Smooth muscle cell of trachea (primary cell): ENCODE data around the gene TBC1D26. TPM values are rescaled to one million over a fixed set of nuclear protein-coding genes. Genes with fewer than 3 reads are reported as not detected.

Experiments
- total RNA-seq: library from RNA; depleted of rRNA; stranded (reverse); fragments of >200 nt; gene quantifications from 2 replicates; pipeline ENCODE4 v1.2.1, GENCODE V29; 2014

TBC1D26 gene
- total RNA-seq, result under 0.01 TPM in 1 of 2 replicates, not detected in the other

DNA sequence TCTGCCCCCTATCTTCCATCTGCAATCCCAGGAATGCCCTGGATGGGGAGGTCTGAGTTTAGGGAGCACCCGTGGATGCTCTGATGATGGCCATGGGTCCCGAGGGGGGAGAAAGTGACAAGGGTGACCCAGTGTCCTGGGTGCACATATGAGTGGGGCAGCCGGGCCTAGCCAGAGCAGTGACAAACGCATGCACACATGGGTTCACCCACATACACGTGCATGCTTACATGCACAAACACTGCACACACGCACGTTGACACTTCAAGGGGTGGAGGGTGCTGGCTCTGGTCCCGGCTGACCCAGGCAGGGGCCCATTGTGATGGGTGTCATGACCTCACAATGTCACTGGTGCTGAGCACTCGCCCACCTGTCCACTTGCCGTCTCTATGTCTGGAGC is at the start of gene TBC1D26:
TBC1D26 (plus strand) TSS at position 384 of the 400 bp plus-strand sequence. CDS start 3,066 bp downstream, outside the sequence.

DNA sequence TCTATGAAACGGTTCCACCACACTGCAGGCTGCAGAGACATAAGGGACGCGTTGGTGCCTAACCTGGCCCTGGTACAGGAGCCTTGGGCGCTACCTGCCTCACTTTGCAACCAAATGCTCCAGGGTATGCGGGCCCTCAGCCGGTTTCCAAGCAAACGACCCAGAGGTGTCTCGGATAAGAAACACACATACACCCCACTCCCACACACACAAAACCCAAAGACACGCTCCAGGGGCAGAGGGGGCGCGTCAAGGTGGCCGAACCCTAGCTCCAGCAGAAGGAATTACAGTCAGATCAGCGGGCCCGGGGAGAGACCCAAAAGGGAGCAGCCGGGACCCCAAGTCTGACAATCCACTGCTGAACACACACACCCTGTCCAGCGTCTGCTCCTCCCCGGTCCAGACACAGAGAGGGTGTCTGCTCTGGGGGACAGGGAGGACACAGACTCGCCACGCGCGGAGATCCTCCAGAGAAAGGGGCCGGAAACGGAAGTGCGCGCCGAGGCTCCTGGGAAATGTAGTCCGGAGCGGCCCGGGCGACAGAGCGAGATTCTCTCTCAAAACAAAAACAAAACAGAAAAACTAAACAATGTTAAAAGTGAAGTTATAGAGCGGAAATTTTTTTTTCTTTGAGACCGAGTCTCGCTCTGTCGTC is 48.1 kb upstream of the TBC1D26 start, which contains the start of gene TRIM16:
TRIM16 (minus strand) TSS at position 488 of the 655 bp plus-strand sequence. CDS start 32,702 bp downstream, outside the sequence.

GRCh38 chr17:15699413-15699924 is 32.6 kb upstream of the TBC1D26 start, which contains the start of gene ZNF286A:
Gene ZNF286A (plus strand): TSS chr17:15699752. CDS start chr17:15700330, 578 bp downstream.

Other genes with a start within 250 kb of the TBC1D26 start
- gene TVP23C, start 168.8 kb upstream of the TBC1D26 start, total RNA-seq, result 21.3 and 22.8 TPM in 2 replicates
- 0.15 and 0.50 TPM in 2 replicates for gene FBXW10B, start 112.6 kb upstream of the TBC1D26 start, total RNA-seq
- 46.4 and 55.1 TPM in 2 replicates for gene TRIM16, start 48.0 kb upstream of the TBC1D26 start, total RNA-seq
- 43.1 and 76.6 TPM in 2 replicates for gene ZNF286A, start 32.5 kb upstream of the TBC1D26 start, total RNA-seq
- 11.2 and 24.5 TPM in 2 replicates for gene ADORA2B, start 212.8 kb downstream of the TBC1D26 start, total RNA-seq